Measurements from ENCODE around the gene FAM120B.
A peak's percentile ranks its signal among the peaks of the same experiment; 100 is the strongest.

FAM120B gene

GRCh38 chr6:170288091-170288631, 18.4 kb upstream of the FAM120B start:
- DNase-seq (ENCODE audit: low read depth) = no peak
- H3K4me3 ChIP-seq (ENCODE audit: low read depth, low read length) = no peak overlapping the region
- no peak for TF ChIP-seq CTCF (IDR thresholded peaks at IDR 0.05; ENCODE audit: insufficient read depth, low read depth, low read length, missing control alignments)

- peak overlapping the region; percentile 69; the same call in 1 of the 2 replicates for H3K4me3 ChIP-seq (ENCODE audit: low read depth, low read length)
Measured at GRCh38 chr6:170288852-170289179, 17.7 kb upstream of the FAM120B start.

GRCh38 chr6:170289180-170289931, 17.2 kb upstream of the FAM120B start:
- DNase-seq (ENCODE audit: low read depth) = no peak
- no peak for TF ChIP-seq CTCF (IDR thresholded peaks at IDR 0.05; ENCODE audit: insufficient read depth, low read depth, low read length, missing control alignments)
- H3K4me3 ChIP-seq (ENCODE audit: low read depth, low read length) = peak overlapping the region; percentile 69

More at GRCh38 chr6:170288852-170289179, 17.7 kb upstream of the FAM120B start:
- no peak for TF ChIP-seq CTCF (IDR thresholded peaks at IDR 0.05; ENCODE audit: insufficient read depth, low read depth, low read length, missing control alignments)
- no peak for DNase-seq (ENCODE audit: low read depth)

GRCh38 chr6:170289951-170290295, 16.6 kb upstream of the FAM120B start:
- peak overlapping the region; percentile 69 for H3K4me3 ChIP-seq (ENCODE audit: low read depth, low read length)
- DNase-seq (ENCODE audit: low read depth) = no peak
- no peak for TF ChIP-seq CTCF (IDR thresholded peaks at IDR 0.05; ENCODE audit: insufficient read depth, low read depth, low read length, missing control alignments)

GRCh38 chr6:170290296-170291128, 16.0 kb upstream of the FAM120B start, which contains the start of gene DLL1:
DLL1 (minus strand) TSS chr6:170291078; CDS start chr6:170290139, 939 bp downstream.
- peak; percentile 42 for DNase-seq (ENCODE audit: low read depth)
- no peak for TF ChIP-seq CTCF (IDR thresholded peaks at IDR 0.05; ENCODE audit: insufficient read depth, low read depth, low read length, missing control alignments)
- H3K4me3 ChIP-seq (ENCODE audit: low read depth, low read length) = peak within 1 kb of the TSS; percentile 69

GRCh38 chr6:170291271-170292110, 15.1 kb upstream of the FAM120B start:
- DNase-seq (ENCODE audit: low read depth) = peak; percentile 48
- H3K4me3 ChIP-seq (ENCODE audit: low read depth, low read length) = peak overlapping the region; percentile 21
- TF ChIP-seq CTCF (IDR thresholded peaks at IDR 0.05; ENCODE audit: insufficient read depth, low read depth, low read length, missing control alignments) = no peak
